ENCODE results near the gene PSMC3. TPM values are rescaled to one million over a fixed set of nuclear protein-coding genes. Genes with fewer than 3 reads are reported as not detected.

Gene PSMC3
- total and polyA plus RNA-seq, 2 experiments from 2014 or later, result 103 to 142 TPM

GRCh38 chr11:47436726-47437125, 10.5 kb upstream of the PSMC3 start:
- WGBS (ENCODE audit: low lambda C conversion rate, missing lambda C conversion rate), result 95% methylated on average over 3 of the region's 3 CpGs
- Histone ChIP-seq H3K27ac (no peak overlapping the region), H4K20me1 (ENCODE audit: insufficient read depth, poor library complexity, severe bottlenecking) (no peaks in the 10 kb centered on the region), H3K4me1 (ENCODE audit: insufficient read depth) (peaks cover 9% of the 10 kb centered on the region), H3K79me2 (no peaks in the 10 kb centered on the region), H3K9me3 (ENCODE audit: low read depth) (no peaks in the 10 kb centered on the region), H3K27me3 (no peaks in the 10 kb centered on the region), H3K4me2 (no peak overlapping the region), H3K4me3 (no peak overlapping the region), H3K36me3 (replicated peaks; ENCODE audit: insufficient read depth, low read depth) (no peaks in the 10 kb centered on the region), H3K9me2 (replicated peaks; ENCODE audit: insufficient read depth) (no peaks in the 10 kb centered on the region), H2AFZ (no peak overlapping the region)
- DNase-seq (ENCODE audit: low spot score), result no peak
- no peak for TF ChIP-seq EZH2 (IDR thresholded peaks at IDR 0.05; ENCODE audit: borderline replicate concordance)
- TF ChIP-seq EZH2phosphoT487 (IDR thresholded peaks at IDR 0.05; ENCODE audit: low read depth, severe bottlenecking, unreplicated experiment), result no peak
- TF ChIP-seq CTCF (IDR thresholded peaks at IDR 0.05; ENCODE audit: poor library complexity), result no peak

GRCh38 chr11:47435687-47436086, 9.4 kb upstream of the PSMC3 start:
- no peaks in the 10 kb centered on the region for H3K9me3 ChIP-seq (ENCODE audit: low read depth)
- no peaks in the 10 kb centered on the region for H3K36me3 ChIP-seq (replicated peaks; ENCODE audit: insufficient read depth, low read depth)
- no peak overlapping the region for H2AFZ ChIP-seq
- no peak overlapping the region for H3K27ac ChIP-seq
- DNase-seq (ENCODE audit: low spot score), result no peak
- no peaks in the 10 kb centered on the region for H4K20me1 ChIP-seq (ENCODE audit: insufficient read depth, poor library complexity, severe bottlenecking)
- TF ChIP-seq CTCF (IDR thresholded peaks at IDR 0.05; ENCODE audit: poor library complexity) (no peak), EZH2 (IDR thresholded peaks at IDR 0.05; ENCODE audit: borderline replicate concordance) (no peak), EZH2phosphoT487 (IDR thresholded peaks at IDR 0.05; ENCODE audit: low read depth, severe bottlenecking, unreplicated experiment) (no peak)
- no peaks in the 10 kb centered on the region for H3K79me2 ChIP-seq
- H3K4me1 ChIP-seq (ENCODE audit: insufficient read depth), result peaks cover 9% of the 10 kb centered on the region
- H3K27me3 ChIP-seq, result no peaks in the 10 kb centered on the region
- no peak overlapping the region for H3K4me3 ChIP-seq
- no peak overlapping the region for H3K4me2 ChIP-seq
- no peaks in the 10 kb centered on the region for H3K9me2 ChIP-seq (replicated peaks; ENCODE audit: insufficient read depth)
- WGBS (ENCODE audit: low lambda C conversion rate, missing lambda C conversion rate), result 91% methylated on average over 3 of the region's 3 CpGs

- H3K36me3 ChIP-seq (replicated peaks; ENCODE audit: insufficient read depth, low read depth), result no peaks in the 10 kb centered on the region
- no peaks in the 10 kb centered on the region for H4K20me1 ChIP-seq (ENCODE audit: insufficient read depth, poor library complexity, severe bottlenecking)
- peaks cover 9% of the 10 kb centered on the region for H3K4me1 ChIP-seq (ENCODE audit: insufficient read depth)
- TF ChIP-seq CTCF (IDR thresholded peaks at IDR 0.05; ENCODE audit: poor library complexity), result no peak
- TF ChIP-seq EZH2phosphoT487 (IDR thresholded peaks at IDR 0.05; ENCODE audit: low read depth, severe bottlenecking, unreplicated experiment), result no peak
- TF ChIP-seq EZH2 (IDR thresholded peaks at IDR 0.05; ENCODE audit: borderline replicate concordance), result no peak
- DNase-seq (ENCODE audit: low spot score), result no peak
- no peaks in the 10 kb centered on the region for H3K9me3 ChIP-seq (ENCODE audit: low read depth)
- H2AFZ ChIP-seq, result no peak overlapping the region
- H3K4me3 ChIP-seq, result no peak overlapping the region
- WGBS (ENCODE audit: low lambda C conversion rate, missing lambda C conversion rate), result 88% methylated on average over 7 of the region's 7 CpGs
- no peaks in the 10 kb centered on the region for H3K9me2 ChIP-seq (replicated peaks; ENCODE audit: insufficient read depth)
- H3K27me3 ChIP-seq, result no peaks in the 10 kb centered on the region
- H3K79me2 ChIP-seq, result no peaks in the 10 kb centered on the region
- H3K4me2 ChIP-seq, result no peak overlapping the region
- H3K27ac ChIP-seq, result no peak overlapping the region
These were observed 8.0 kb upstream of the PSMC3 start for GRCh38 chr11:47434011-47434786.
